PC-3 (cell line): Measurements from ENCODE around the gene UBE2D3. TPM values are rescaled to one million over a fixed set of nuclear protein-coding genes. Genes with fewer than 3 reads are reported as not detected.

Experiments used
- ATAC-seq: fragments of 200-7000 bp; cut with Tn5 transposase; 2 replicates; pipeline ENCODE4 v1.9.1; 2020; ENCODE audit warnings: mild to moderate bottlenecking, moderate library complexity
- BruUV-seq: library from RNA; stranded (reverse); fragments of 400-500 nt; replicated peaks from 2 replicates; lab custom pipeline; 2021; lab: Mats Ljungman, UMichigan
- CTCF ChIA-PET: fragments of 300-600 bp; sonication (Branson Sonifier 250); formaldehyde crosslinking; loops from one replicate; lab custom pipeline; 2022; ENCODE audit warnings: antibody characterized with exemption; lab: Charles Lee
- POLR2A ChIA-PET: fragments of 300-600 bp; sonication (Branson Sonifier 250); formaldehyde crosslinking; loops from one replicate; lab custom pipeline; 2022; ENCODE audit warnings: antibody characterized with exemption; ENCODE audit not compliant: unreplicated experiment; lab: Charles Lee
- DNase-seq: peaks from one replicate; pipeline ENCODE4 v3.0.0-alpha.2; 2015
- H2AFZ ChIP-seq: fragments of 300-600 bp; sonication (generic); 2 replicates; pipeline ENCODE4 v1.6.0; 2016; ENCODE audit warnings: antibody characterized with exemption, low read length
- H3F3A ChIP-seq: fragments of 300-600 bp; sonication (generic); one replicate; pipeline ENCODE4 v1.6.0; 2017; ENCODE audit warnings: antibody characterized with exemption, low read length, control low read depth, mild to moderate bottlenecking; ENCODE audit not compliant: unreplicated experiment
- H3K27ac ChIP-seq: fragments of 300-600 bp; sonication (generic); 2 replicates; pipeline ENCODE4 v1.5.1; 2016; ENCODE audit warnings: mild to moderate bottlenecking, low read length
- H3K27me3 ChIP-seq: fragments of 300-600 bp; sonication (generic); 2 replicates; pipeline ENCODE4 v1.6.1; 2016; ENCODE audit warnings: low read length, mixed read lengths
- H3K36me3 ChIP-seq: fragments of 300-600 bp; sonication (generic); 2 replicates; pipeline ENCODE4 v1.6.1; 2016; ENCODE audit warnings: low read depth, mixed run types, low read length, mixed read lengths
- H3K4me1 ChIP-seq: fragments of 300-600 bp; sonication (generic); 2 replicates; pipeline ENCODE4 v1.5.1; 2016; ENCODE audit warnings: low read length; ENCODE audit not compliant: insufficient read depth
- H3K4me2 ChIP-seq: fragments of 300-600 bp; sonication (generic); 2 replicates; pipeline ENCODE4 v1.6.0; 2016; ENCODE audit warnings: low read length
- H3K4me3 ChIP-seq: fragments of 300-600 bp; sonication (generic); 2 replicates; pipeline ENCODE4 v1.5.1; 2016; ENCODE audit warnings: mild to moderate bottlenecking, low read length, mixed read lengths
- H3K79me2 ChIP-seq: fragments of 300-600 bp; sonication (generic); 2 replicates; pipeline ENCODE4 v1.6.1; 2017; ENCODE audit warnings: low read length, mixed read lengths
- H3K9ac ChIP-seq: fragments of 300-600 bp; sonication (generic); 2 replicates; pipeline ENCODE4 v1.6.0; 2016; ENCODE audit warnings: mild to moderate bottlenecking, low read length
- H3K9me2 ChIP-seq: fragments of 300-600 bp; sonication (generic); replicated peaks from 2 replicates; pipeline ENCODE4 v1.6.1; 2016; ENCODE audit warnings: mixed run types, low read length, mixed read lengths
- H3K9me3 ChIP-seq: fragments of 300-600 bp; sonication (generic); 2 replicates; pipeline ENCODE4 v1.6.1; 2016; ENCODE audit warnings: low read length, mixed read lengths
- H4K20me1 ChIP-seq: fragments of 300-600 bp; sonication (generic); 2 replicates; pipeline ENCODE4 v1.6.1; 2016; ENCODE audit warnings: low read length, mixed read lengths
- CTCF ChIP-seq: fragments of 300-600 bp; sonication (generic); conservative IDR thresholded peaks from 2 replicates; pipeline ENCODE4 v1.5.1; 2017; ENCODE audit warnings: antibody characterized with exemption, low read depth, mild to moderate bottlenecking, low read length
- EZH2 ChIP-seq: fragments of 300-600 bp; sonication (generic); IDR thresholded peaks from one replicate; pipeline ENCODE4 v1.6.1; 2017; ENCODE audit warnings: antibody characterized with exemption, mild to moderate bottlenecking, low read length; ENCODE audit not compliant: unreplicated experiment
- EZH2phosphoT487 ChIP-seq: fragments of 300-600 bp; sonication (generic); IDR thresholded peaks from 2 replicates; pipeline ENCODE4 v1.6.1; 2018; ENCODE audit warnings: mild to moderate bottlenecking, antibody characterized with exemption, low read length, borderline replicate concordance
- intact Hi-C: fragments of 100-400 bp; cut with micrococcal nuclease; formaldehyde crosslinking; loops from 2 replicates; pipeline ENCODE4 v1.9.0; 2023
- total RNA-seq: library from RNA; depleted of rRNA; stranded (reverse); fragments of >200 nt; gene quantifications from 2 replicates; pipeline ENCODE4 v1.2.3, GENCODE V29; 2014

Gene UBE2D3
- total RNA-seq, 1 experiment from 2014 or later, result 435 TPM

DNA sequence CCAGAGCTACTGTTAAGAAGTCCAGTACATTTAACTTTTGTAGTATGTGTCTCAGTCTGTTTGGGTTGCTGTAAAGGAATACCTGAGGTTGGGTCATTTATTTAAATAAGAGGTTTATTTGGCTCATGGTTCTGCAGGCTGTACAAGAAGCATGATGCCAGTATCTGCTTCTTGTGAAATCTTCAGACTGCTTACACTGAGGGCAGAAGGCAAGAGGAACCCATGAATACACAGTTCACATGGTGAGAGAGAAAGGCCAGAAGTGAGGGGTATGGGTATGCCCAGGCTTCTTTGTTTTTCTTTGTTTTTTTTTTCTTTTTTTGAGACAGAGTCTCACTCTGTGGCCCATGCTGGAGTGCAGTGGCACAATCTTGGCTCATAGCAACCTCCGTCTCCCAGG lies 35.4 kb upstream of the UBE2D3 start:
- peaks cover 8% of the 10 kb centered on the region; the same call in 1 of the 2 replicates for H3K36me3 ChIP-seq
- intact Hi-C loops, result no loop called here
- TF ChIP-seq EZH2, result no peak
- TF ChIP-seq EZH2phosphoT487, result no peak
- no peak for TF ChIP-seq CTCF
- ChIA-PET POLR2A (no interaction called here), CTCF (no interaction called here)
- no peaks in the 10 kb centered on the region for H3K9me2 ChIP-seq
- H3K4me3 ChIP-seq, result no peak overlapping the region
- no peaks in the 10 kb centered on the region for H3F3A ChIP-seq
- no TSS peak for BruUV-seq
- DNase-seq (no peak), ATAC-seq (no peak)
- no peak overlapping the region for H2AFZ ChIP-seq
- H3K27me3 ChIP-seq, result no peaks in the 10 kb centered on the region
- H4K20me1 ChIP-seq, result no peaks in the 10 kb centered on the region
- H3K4me2 ChIP-seq, result no peak overlapping the region
- no peaks in the 10 kb centered on the region for H3K9me3 ChIP-seq
- H3K9ac ChIP-seq, result no peak overlapping the region
- H3K27ac ChIP-seq, result no peak overlapping the region
- H3K79me2 ChIP-seq, result peaks cover 11% of the 10 kb centered on the region
- peaks cover 6% of the 10 kb centered on the region for H3K4me1 ChIP-seq

DNA sequence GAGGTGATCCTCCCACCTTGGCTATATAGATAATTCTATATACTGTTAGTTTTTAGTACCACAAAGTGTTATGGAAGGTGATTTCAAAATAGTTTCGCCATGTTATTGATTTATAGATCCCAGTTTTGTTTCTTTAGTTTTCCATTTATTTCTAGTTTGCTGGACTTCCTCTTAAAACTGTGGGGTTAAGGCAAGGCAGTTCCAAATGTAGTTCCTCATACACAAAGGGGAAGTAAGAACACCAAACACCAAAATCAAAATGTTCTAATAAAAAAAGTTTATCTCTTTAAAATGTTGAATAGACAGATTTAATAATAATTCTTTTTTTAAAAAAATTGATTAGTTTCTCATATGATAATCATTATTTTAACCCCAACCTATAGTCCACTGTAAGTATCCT lies 34.7 kb upstream of the UBE2D3 start:
- Histone ChIP-seq H4K20me1 (no peaks in the 10 kb centered on the region), H3F3A (no peaks in the 10 kb centered on the region), H3K27ac (no peak overlapping the region), H2AFZ (no peak overlapping the region), H3K9me2 (no peaks in the 10 kb centered on the region), H3K27me3 (no peaks in the 10 kb centered on the region), H3K4me2 (no peak overlapping the region), H3K4me3 (no peak overlapping the region), H3K36me3 (peaks cover 8% of the 10 kb centered on the region; the same call in 1 of the 2 replicates), H3K79me2 (peaks cover 5% of the 10 kb centered on the region), H3K9me3 (no peaks in the 10 kb centered on the region), H3K4me1 (no peaks in the 10 kb centered on the region), H3K9ac (no peak overlapping the region)
- no peak for DNase-seq
- CTCF ChIA-PET, result no interaction called here
- ATAC-seq, result no peak
- POLR2A ChIA-PET, result no interaction called here
- intact Hi-C loops, result no loop called here
- BruUV-seq, result no TSS peak
- TF ChIP-seq EZH2phosphoT487, result no peak
- TF ChIP-seq EZH2, result no peak
- no peak for TF ChIP-seq CTCF

DNA sequence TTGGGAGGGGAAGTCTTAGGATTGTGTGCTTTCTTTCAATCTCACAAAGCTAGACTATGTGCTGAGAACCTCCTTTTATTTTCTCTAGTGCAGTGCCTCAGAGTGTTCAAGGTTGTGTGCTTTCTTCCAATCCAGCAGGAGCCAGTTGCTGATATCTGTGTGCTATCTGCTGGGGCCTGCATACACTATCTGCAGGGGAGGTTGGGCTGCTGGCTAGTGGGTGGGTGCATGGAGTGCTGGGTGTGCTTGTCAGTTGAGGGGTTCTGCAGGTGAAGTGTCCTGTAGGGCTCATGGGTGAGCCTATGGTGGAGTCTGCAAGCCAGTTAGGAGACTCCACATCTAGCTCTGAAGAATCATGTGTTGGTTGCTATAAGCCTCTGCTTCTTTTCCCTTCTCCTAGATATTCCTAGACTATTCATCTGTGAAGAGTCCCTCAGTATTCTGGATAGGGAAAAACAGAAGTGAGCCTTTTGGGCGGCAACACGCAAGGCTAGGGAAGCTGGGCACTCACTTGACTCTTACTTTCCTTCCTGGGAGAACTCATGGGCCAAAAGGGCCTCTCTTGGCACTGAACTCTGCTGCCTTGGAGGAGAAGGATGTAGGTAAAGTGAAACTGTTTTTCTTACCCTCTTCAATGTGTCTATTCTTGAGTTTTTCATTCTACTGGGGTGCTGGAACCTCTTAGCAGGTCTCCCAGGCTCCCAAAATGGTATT lies 33.4 kb upstream of the UBE2D3 start:
- ATAC-seq, result no peak
- CTCF ChIA-PET, result interaction anchor here (0.6 kb wide), 1 partner anchor 172 kb away, joined by 3 read pairs; no protein-coding TSS in a partner anchor
- H3F3A ChIP-seq, result no peaks in the 10 kb centered on the region
- H3K27me3 ChIP-seq, result no peaks in the 10 kb centered on the region
- no peaks in the 10 kb centered on the region for H3K79me2 ChIP-seq
- no peaks in the 10 kb centered on the region for H4K20me1 ChIP-seq
- no peak overlapping the region for H2AFZ ChIP-seq
- no peaks in the 10 kb centered on the region for H3K9me2 ChIP-seq
- H3K36me3 ChIP-seq, result peaks cover 8% of the 10 kb centered on the region; the same call in 1 of the 2 replicates
- POLR2A ChIA-PET, result no interaction called here
- BruUV-seq, result no TSS peak
- H3K9ac ChIP-seq, result no peak overlapping the region
- no peak overlapping the region for H3K27ac ChIP-seq
- H3K4me1 ChIP-seq, result no peaks in the 10 kb centered on the region
- H3K9me3 ChIP-seq, result no peaks in the 10 kb centered on the region
- H3K4me2 ChIP-seq, result no peak overlapping the region
- no peak for TF ChIP-seq EZH2phosphoT487
- TF ChIP-seq EZH2, result no peak
- TF ChIP-seq CTCF, result no peak
- intact Hi-C loops, result no loop called here
- no peak for DNase-seq
- H3K4me3 ChIP-seq, result no peak overlapping the region
